ENCODE data around the gene NELFE. TPM values are rescaled to one million over a fixed set of nuclear protein-coding genes. Genes with fewer than 3 reads are reported as not detected.

NELFE gene
- total RNA-seq, 1 experiment from 2014 or later: 91.4 TPM

- Histone ChIP-seq H2BK120ac (ENCODE audit: low read depth, low read length, poor library complexity, severe bottlenecking) (no peak within 1 kb of the TSS), H3K23me2 (ENCODE audit: insufficient read length, low read depth, low read length, poor library complexity, severe bottlenecking) (no peaks in the 10 kb centered on the region), H3K18ac (ENCODE audit: insufficient read length, low read depth, low read length) (no peak within 1 kb of the TSS), H2BK5ac (ENCODE audit: insufficient read length, low read length) (no peak within 1 kb of the TSS), H3K27me3 (ENCODE audit: insufficient read depth, low read length) (no peaks in the 10 kb centered on the region), H3K9me3 (ENCODE audit: control insufficient read depth, low read depth, low read length) (no peaks in the 10 kb centered on the region), H3K14ac (ENCODE audit: insufficient read depth, low read length) (no peak within 1 kb of the TSS; the same call in 1 of the 2 replicates), H2BK20ac (ENCODE audit: low read depth, low read length, poor library complexity, severe bottlenecking) (no peak within 1 kb of the TSS), H2BK12ac (ENCODE audit: insufficient read length, low read depth, low read length) (no peak within 1 kb of the TSS), H4K8ac (replicated peaks; ENCODE audit: insufficient read length, low read depth, low read length) (no peak within 1 kb of the TSS), H2BK15ac (ENCODE audit: low read depth, low read length) (no peak within 1 kb of the TSS; the same call in 1 of the 2 replicates), H3K4me1 (ENCODE audit: insufficient read depth, low read length) (no peaks in the 10 kb centered on the region), H3K4ac (ENCODE audit: low read depth, low read length) (no peak within 1 kb of the TSS), H3T11ph (ENCODE audit: low read length) (no peak within 1 kb of the TSS), H4K91ac (ENCODE audit: insufficient read length, low read depth, low read length) (no peak within 1 kb of the TSS), H3K4me2 (ENCODE audit: insufficient read depth, insufficient read length, low read length) (no peak within 1 kb of the TSS), H2AK5ac (ENCODE audit: insufficient read length, low read length) (no peak within 1 kb of the TSS), H3K56ac (ENCODE audit: insufficient read length, low read depth, low read length) (no peak within 1 kb of the TSS), H3K79me2 (ENCODE audit: insufficient read depth, low read length) (no peaks in the 10 kb centered on the region), H3K9ac (ENCODE audit: extremely low read depth, insufficient read length, low read length) (no peak within 1 kb of the TSS), H4K20me1 (ENCODE audit: control insufficient read depth, insufficient read depth, insufficient read length) (no peaks in the 10 kb centered on the region), H3K27ac (ENCODE audit: insufficient read length, low read depth, low read length) (no peak within 1 kb of the TSS), H3K79me1 (ENCODE audit: insufficient read depth, low read depth, low read length, poor library complexity, severe bottlenecking) (no peaks in the 10 kb centered on the region), H4K5ac (ENCODE audit: insufficient read length, low read depth, low read length) (no peak within 1 kb of the TSS), H2AFZ (ENCODE audit: low read length) (no peak within 1 kb of the TSS), H3K23ac (ENCODE audit: insufficient read length, low read depth, low read length) (no peak within 1 kb of the TSS)
- no peaks in the 10 kb centered on the region for H3K36me3 Mint-ChIP-seq (ENCODE audit: insufficient read depth in 1 of 3, low read depth in 3 of 3)
- WGBS (ENCODE audit: extremely low coverage, insufficient read length, low lambda C conversion rate): no CpG with 5 or more reads among the region's 11 CpGs
- H3K4me1 Mint-ChIP-seq: peaks cover 0 to 2% of the 10 kb centered on the region in 2 experiments; a peak in 1 of 4 replicates
- H3K27ac Mint-ChIP-seq: no peak within 1 kb of the TSS; a peak in 1 of 7 replicates
- H3K9me3 Mint-ChIP-seq: peaks cover 0 to 4% of the 10 kb centered on the region in 2 experiments; a peak in 3 of 5 replicates
- no peak for TF ChIP-seq CTCF (conservative IDR thresholded peaks at IDR 0.05)
- H3K4me3 Mint-ChIP-seq: no peak within 1 kb of the TSS
- no peak for DNase-seq
- peaks cover 8% of the 10 kb centered on the region for H3K27me3 Mint-ChIP-seq (ENCODE audit: low read depth)
Measured at GRCh38 chr6:31927242-31927862, 31.4 kb downstream of the NELFE start, which contains the start of gene C2. Gene C2, plus strand, starts transcription at chr6:31927717. Its CDS starts 36 bp downstream, at chr6:31927753.

Measured in H9 (cell line).